Keratinocyte (primary cell): ENCODE data around the gene MELK. TPM values are rescaled to one million over a fixed set of nuclear protein-coding genes. Genes with fewer than 3 reads are reported as not detected.
A peak's percentile ranks its signal among the peaks of the same experiment; 100 is the strongest.
"Not testable (repeated sequence)": the region's sequence is repeated elsewhere in the genome, so short reads cannot be mapped to it uniquely, and the experiment has no call there.

Source experiments
- DNase-seq: peaks from one replicate; pipeline ENCODE4 v3.0.0-alpha.2; 2011; ENCODE audit warnings: low read depth, missing footprints, low spot score
- FAIRE-seq: peaks from 2 replicates; lab custom pipeline; 2011; peaks lifted over from hg19 to GRCh38; lab: Jason Lieb, UNC
- H2AFZ ChIP-seq: 2 replicates; pipeline ENCODE4 v1.6.0; 2012; ENCODE audit warnings: low read length, control low read depth, inconsistent platforms; ENCODE audit not compliant: control insufficient read depth
- H3K27ac ChIP-seq: 2 replicates; pipeline ENCODE4 v1.5.1; 2011; ENCODE audit warnings: low read length; ENCODE audit not compliant: control insufficient read depth, insufficient read depth
- H3K27me3 ChIP-seq: 3 replicates; pipeline ENCODE4 v1.6.0; 2011; ENCODE audit warnings: low read length; ENCODE audit not compliant: control insufficient read depth, insufficient read depth; ENCODE audit errors: extremely low read depth
- H3K36me3 ChIP-seq, 2 experiments: 2 replicates in 1 of 2; 3 replicates in 1 of 2; pipeline ENCODE4 v1.5.1; 2011; ENCODE audit warnings: low read length in 2 of 2, mild to moderate bottlenecking in 1 of 2; ENCODE audit not compliant: control insufficient read depth in 2 of 2, insufficient read depth in 2 of 2; ENCODE audit errors: extremely low read depth in 1 of 2
- H3K4me1 ChIP-seq: 3 replicates; pipeline ENCODE4 v1.5.1; 2011; ENCODE audit warnings: low read length; ENCODE audit not compliant: control insufficient read depth, insufficient read depth; ENCODE audit errors: extremely low read depth
- H3K4me2 ChIP-seq: 3 replicates; pipeline ENCODE4 v1.6.0; 2011; ENCODE audit warnings: low read depth, low read length; ENCODE audit not compliant: control insufficient read depth, insufficient read depth; ENCODE audit errors: extremely low read depth
- H3K4me3 ChIP-seq, 3 experiments: fragments of 200-600 bp in 1 of 3; sonication (generic) in 1 of 3; 2 replicates in 2 of 3; 3 replicates in 1 of 3; pipeline ENCODE4 v1.5.1; 2011 to 2016; ENCODE audit warnings: low read length in 3 of 3, mild to moderate bottlenecking in 3 of 3, control low read depth in 2 of 3, inconsistent platforms in 1 of 3, low read depth in 1 of 3, mixed read lengths in 1 of 3, mixed run types in 1 of 3, moderate library complexity in 1 of 3; ENCODE audit not compliant: control insufficient read depth in 2 of 3, insufficient read depth in 2 of 3; ENCODE audit errors: extremely low read depth in 1 of 3
- H3K79me2 ChIP-seq: 2 replicates; pipeline ENCODE4 v1.6.0; 2012; ENCODE audit warnings: low read length; ENCODE audit not compliant: control insufficient read depth, insufficient read depth
- H3K9ac ChIP-seq: 3 replicates; pipeline ENCODE4 v1.6.0; 2011; ENCODE audit warnings: low read length; ENCODE audit not compliant: control insufficient read depth, insufficient read depth; ENCODE audit errors: extremely low read depth
- H3K9me1 ChIP-seq: 3 replicates; pipeline ENCODE4 v1.6.0; 2011; ENCODE audit warnings: low read length; ENCODE audit not compliant: control insufficient read depth, insufficient read depth; ENCODE audit errors: extremely low read depth
- H3K9me3 ChIP-seq: 2 replicates; pipeline ENCODE4 v1.5.1; 2012; ENCODE audit warnings: low read depth, low read length; ENCODE audit not compliant: control insufficient read depth
- H4K20me1 ChIP-seq: 3 replicates; pipeline ENCODE4 v1.6.0; 2011; ENCODE audit warnings: low read length; ENCODE audit not compliant: control insufficient read depth, insufficient read depth; ENCODE audit errors: extremely low read depth
- CTCF ChIP-seq, 3 experiments: IDR thresholded peaks in 1 of 3; conservative IDR thresholded peaks in 1 of 3; optimal IDR thresholded peaks in 1 of 3; 2 replicates in 2 of 3; 3 replicates in 1 of 3; pipeline versions ENCODE3 to v1.5.1; 2011; ENCODE audit warnings: low read length in 3 of 3, mild to moderate bottlenecking in 3 of 3, moderate library complexity in 2 of 3, control low read depth in 1 of 3, inconsistent platforms in 1 of 3; ENCODE audit not compliant: insufficient read depth in 2 of 3; ENCODE audit errors: extremely low read depth in 1 of 3
- EZH2 ChIP-seq: IDR thresholded peaks from one replicate; pipeline ENCODE4 v1.6.1; 2012; ENCODE audit warnings: inconsistent platforms, mild to moderate bottlenecking, low read length, moderate library complexity
- dilution Hi-C: fragments of 300-500 bp; cut with MboI; formaldehyde crosslinking; loops from one replicate; pipeline ENCODE4 v1.7.0; 2020; ENCODE audit warnings: low sequenced_read_pairs; ENCODE audit not compliant: extremely low pct_ligation_motif_present
- polyA plus RNA-seq, 5 experiments: library from polyadenylated mRNA; depleted of rRNA in 3 of 5; stranded (reverse) in 3 of 5; stranded (forward) in 1 of 5; unstranded in 1 of 5; fragments of >200 nt; gene quantifications; 1 replicate in 1 of 5; 2 replicates in 3 of 5; 3 replicates in 1 of 5; pipeline versions ENCODE4 v1.2.1 to v1.2.3, GENCODE V29; 2011 to 2012; ENCODE audit warnings: missing spikeins in 2 of 5, low read depth in 1 of 5, low replicate concordance in 1 of 5

The MELK gene
- polyA plus RNA-seq, 1 donor (not counting 4 experiments of a cell fraction or from before 2014, with no cell fraction given) = 45.3 TPM

- peak overlapping the region; percentile 23 for H3K27ac ChIP-seq
- no peaks in the 10 kb centered on the region for H3K9me1 ChIP-seq
- peak; percentile 86 for FAIRE-seq
- H2AFZ ChIP-seq = peak overlapping the region; percentile 97
- H3K36me3 ChIP-seq = no peaks in the 10 kb centered on the region
- no peak for DNase-seq
- no peaks in the 10 kb centered on the region for H3K9me3 ChIP-seq
- no peaks in the 10 kb centered on the region for H3K27me3 ChIP-seq
- dilution Hi-C loops = no loop called here
- TF ChIP-seq EZH2 (no peak), CTCF (optimal IDR thresholded peaks at IDR 0.05 in 1 of 3, IDR thresholded peaks at IDR 0.05 in 1 of 3, conservative IDR thresholded peaks at IDR 0.05 in 1 of 3; ENCODE audit: extremely low read depth in 1 of 3, insufficient read depth in 2 of 3, low read length in 3 of 3) (no peak)
- peak overlapping the region; percentile 6 for H3K4me2 ChIP-seq
- H3K4me1 ChIP-seq = peaks cover 8% of the 10 kb centered on the region
- H3K4me3 ChIP-seq = no peak overlapping the region
- H4K20me1 ChIP-seq = no peaks in the 10 kb centered on the region
- H3K79me2 ChIP-seq = no peaks in the 10 kb centered on the region
- peak overlapping the region; percentile 46 for H3K9ac ChIP-seq
These were observed 5.9 kb upstream of the MELK start for GRCh38 chr9:36566813-36567221.

DNA sequence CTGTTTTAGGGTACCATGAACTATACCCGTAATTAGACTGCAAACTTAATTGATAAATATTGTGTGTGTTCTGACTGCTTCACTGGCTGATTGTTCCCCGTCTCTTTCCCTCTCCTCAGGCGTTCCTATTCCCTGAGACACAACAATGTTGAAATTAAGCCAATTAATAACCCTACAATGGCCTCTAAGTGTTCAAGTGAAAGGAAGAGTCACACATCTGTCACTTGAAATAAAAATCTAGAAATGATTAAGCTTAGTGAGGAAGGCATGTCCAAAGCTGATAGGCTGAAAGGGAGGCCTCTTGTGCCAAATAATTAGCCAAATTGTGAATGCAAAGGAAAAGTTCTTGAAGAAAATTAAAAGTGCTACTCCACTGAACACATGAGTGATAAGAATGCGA, 4.0 kb upstream of the MELK start:
- FAIRE-seq, H3K9me3 ChIP-seq, H3K4me1 ChIP-seq, H2AFZ ChIP-seq, DNase-seq, H3K4me3 ChIP-seq, H3K4me2 ChIP-seq, H4K20me1 ChIP-seq, H3K27me3 ChIP-seq, H3K9me1 ChIP-seq, H3K36me3 ChIP-seq, H3K27ac ChIP-seq, dilution Hi-C loops, H3K79me2 ChIP-seq, H3K9ac ChIP-seq: not testable (repeated sequence)

- DNase-seq (no peak), FAIRE-seq (no peak)
- Histone ChIP-seq H3K27me3 (no peaks in the 10 kb centered on the region), H4K20me1 (no peaks in the 10 kb centered on the region), H3K4me1 (peaks cover 21% of the 10 kb centered on the region), H3K9ac (no peak overlapping the region), H3K4me2 (no peak overlapping the region), H3K4me3 (no peak overlapping the region), H3K9me3 (no peaks in the 10 kb centered on the region), H3K27ac (no peak overlapping the region), H3K36me3 (no peaks in the 10 kb centered on the region), H3K9me1 (no peaks in the 10 kb centered on the region), H3K79me2 (peaks cover 36% of the 10 kb centered on the region), H2AFZ (no peak overlapping the region)
- dilution Hi-C loops = no loop called here
- TF ChIP-seq CTCF (optimal IDR thresholded peaks at IDR 0.05 in 1 of 3, IDR thresholded peaks at IDR 0.05 in 1 of 3, conservative IDR thresholded peaks at IDR 0.05 in 1 of 3; ENCODE audit: extremely low read depth in 1 of 3, insufficient read depth in 2 of 3, low read length in 3 of 3) = no peak
- no peak for TF ChIP-seq EZH2
These were observed 1.4 kb upstream of the MELK start for GRCh38 chr9:36571333-36571732.

DNA sequence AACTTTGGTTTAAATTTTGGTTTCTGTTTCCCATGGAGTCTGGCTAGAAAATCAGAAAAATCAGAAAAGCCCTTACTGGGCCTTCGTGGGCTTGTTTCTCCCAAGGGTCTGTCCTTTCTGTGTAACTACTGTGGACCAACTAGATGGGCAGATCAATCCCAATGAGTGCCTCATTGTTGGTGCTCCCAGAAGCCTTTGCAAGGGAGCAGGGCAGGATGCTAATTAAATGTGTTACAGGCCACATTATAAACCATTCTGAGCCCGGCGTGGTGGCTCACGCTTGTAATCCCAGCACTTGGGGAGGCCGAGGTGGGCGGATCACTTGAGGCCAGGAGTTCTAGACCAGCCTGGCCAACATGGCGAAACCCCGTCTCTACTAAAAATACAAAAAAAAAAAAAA, 1.4 kb downstream of the MELK start:
- H3K4me1 ChIP-seq = peaks cover 16% of the 10 kb centered on the region
- H3K36me3 ChIP-seq, H4K20me1 ChIP-seq, dilution Hi-C loops, H3K27me3 ChIP-seq, DNase-seq, H3K9me3 ChIP-seq, H3K9me1 ChIP-seq, FAIRE-seq: not testable (repeated sequence)
- H3K4me2 ChIP-seq = peak overlapping the region; percentile 89
- H3K9ac ChIP-seq = peak overlapping the region; percentile 90
- peak overlapping the region; percentile 77 to 99 (median 88) for H3K4me3 ChIP-seq
- H2AFZ ChIP-seq = peak overlapping the region; percentile 88
- H3K79me2 ChIP-seq = peaks cover 61% of the 10 kb centered on the region
- peak overlapping the region; percentile 87 for H3K27ac ChIP-seq
